ENCODE results near the gene NIP7.

The NIP7 gene

GRCh38 chr16:69319381-69319780 is 20.2 kb upstream of the NIP7 start:
- Histone ChIP-seq H3K4me1 (ENCODE audit: insufficient read depth, low read length) (no peaks in the 10 kb centered on the region), H3K9me3 (ENCODE audit: insufficient read depth, low read depth, low read length) (no peaks in the 10 kb centered on the region), H3K27me3 (ENCODE audit: insufficient read depth, low read length) (no peaks in the 10 kb centered on the region), H3K27ac (ENCODE audit: low read depth, low read length) (no peak overlapping the region), H3K4me3 (ENCODE audit: low read length) (no peak overlapping the region), H3K36me3 (ENCODE audit: insufficient read depth, low read length) (peaks cover 87% of the 10 kb centered on the region), H3K9ac (ENCODE audit: low read depth, low read length) (no peak overlapping the region)
- 91% methylated on average over 9 of the region's 9 CpGs for WGBS

- no peaks in the 10 kb centered on the region for H3K27me3 ChIP-seq (ENCODE audit: insufficient read depth, low read length)
- 95% methylated on average over 30 of the region's 30 CpGs for WGBS
- no peak overlapping the region for H3K4me3 ChIP-seq (ENCODE audit: low read length)
- no peak overlapping the region for H3K9ac ChIP-seq (ENCODE audit: low read depth, low read length)
- no peaks in the 10 kb centered on the region for H3K4me1 ChIP-seq (ENCODE audit: insufficient read depth, low read length)
- no peaks in the 10 kb centered on the region for H3K9me3 ChIP-seq (ENCODE audit: insufficient read depth, low read depth, low read length)
- no peak overlapping the region for H3K27ac ChIP-seq (ENCODE audit: low read depth, low read length)
- peaks cover 91% of the 10 kb centered on the region for H3K36me3 ChIP-seq (ENCODE audit: insufficient read depth, low read length)
These were observed 19.5 kb upstream of the NIP7 start for GRCh38 chr16:69319826-69320739.

DNA sequence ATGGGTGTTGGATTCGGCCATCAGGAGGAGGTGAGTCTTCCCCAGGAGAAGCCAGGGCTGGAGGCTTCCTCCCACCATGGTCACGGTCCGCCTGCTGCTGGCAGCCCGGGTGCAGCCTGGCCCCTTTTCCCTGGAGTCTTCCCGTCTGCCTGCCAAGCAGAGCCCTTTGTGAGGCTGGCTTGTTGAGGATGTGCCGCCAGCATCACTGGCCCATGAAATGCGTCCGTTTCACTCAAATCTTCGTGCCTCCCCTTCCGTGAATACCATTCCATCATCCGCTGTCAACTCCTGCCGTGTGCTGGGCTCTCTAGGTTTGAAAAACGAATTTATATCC is 18.9 kb upstream of the NIP7 start:
- no peaks in the 10 kb centered on the region for H3K27me3 ChIP-seq (ENCODE audit: insufficient read depth, low read length)
- peaks cover 90% of the 10 kb centered on the region for H3K36me3 ChIP-seq (ENCODE audit: insufficient read depth, low read length)
- H3K27ac ChIP-seq (ENCODE audit: low read depth, low read length), result no peak overlapping the region
- no peak overlapping the region for H3K4me3 ChIP-seq (ENCODE audit: low read length)
- no peaks in the 10 kb centered on the region for H3K4me1 ChIP-seq (ENCODE audit: insufficient read depth, low read length)
- WGBS, result 91% methylated on average over 13 of the region's 13 CpGs
- H3K9ac ChIP-seq (ENCODE audit: low read depth, low read length), result no peak overlapping the region
- H3K9me3 ChIP-seq (ENCODE audit: insufficient read depth, low read depth, low read length), result no peaks in the 10 kb centered on the region

DNA sequence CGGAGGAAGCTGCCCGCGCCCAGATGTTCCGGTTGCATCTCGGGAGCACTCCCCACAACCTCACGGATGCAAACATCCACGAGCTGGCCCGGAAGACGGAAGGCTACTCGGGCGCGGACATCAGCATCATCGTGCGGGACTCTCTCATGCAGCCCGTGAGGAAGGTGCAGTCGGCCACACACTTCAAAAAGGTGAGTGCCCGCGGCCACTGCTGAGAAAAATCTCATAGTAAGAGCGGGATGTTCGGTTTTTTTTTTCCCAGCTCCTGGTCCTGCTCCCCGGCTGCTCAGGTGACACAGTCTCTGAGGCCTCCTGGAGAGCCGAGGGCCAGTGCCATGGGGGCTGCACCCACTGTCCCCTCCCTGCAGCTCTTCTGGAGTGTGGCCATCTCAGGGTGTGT is 18.5 kb upstream of the NIP7 start:
- H3K27me3 ChIP-seq (ENCODE audit: insufficient read depth, low read length), result no peaks in the 10 kb centered on the region
- H3K36me3 ChIP-seq (ENCODE audit: insufficient read depth, low read length), result peaks cover 90% of the 10 kb centered on the region
- 96% methylated on average over 22 of the region's 22 CpGs for WGBS
- H3K4me1 ChIP-seq (ENCODE audit: insufficient read depth, low read length), result no peaks in the 10 kb centered on the region
- no peak overlapping the region for H3K27ac ChIP-seq (ENCODE audit: low read depth, low read length)
- no peaks in the 10 kb centered on the region for H3K9me3 ChIP-seq (ENCODE audit: insufficient read depth, low read depth, low read length)
- H3K9ac ChIP-seq (ENCODE audit: low read depth, low read length), result no peak overlapping the region
- no peak overlapping the region for H3K4me3 ChIP-seq (ENCODE audit: low read length)

DNA sequence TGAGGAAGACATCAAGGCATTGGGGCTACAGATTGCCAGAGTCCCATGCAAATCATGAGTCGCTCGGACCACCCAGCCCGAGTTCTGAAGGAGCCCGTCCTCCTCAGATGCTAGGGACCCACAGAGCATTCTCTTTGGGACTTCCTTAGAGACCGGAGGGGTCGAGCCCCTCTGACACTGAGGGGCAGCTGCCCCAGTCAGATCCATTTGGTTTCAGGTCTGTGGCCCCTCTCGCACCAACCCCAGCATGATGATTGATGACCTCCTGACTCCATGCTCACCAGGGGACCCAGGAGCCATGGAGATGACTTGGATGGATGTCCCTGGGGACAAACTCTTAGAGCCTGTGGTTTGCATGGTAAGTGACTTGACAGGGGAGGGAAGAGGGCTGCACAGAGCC is 17.2 kb upstream of the NIP7 start:
- H3K27ac ChIP-seq (ENCODE audit: low read depth, low read length), result no peak overlapping the region
- no peaks in the 10 kb centered on the region for H3K4me1 ChIP-seq (ENCODE audit: insufficient read depth, low read length)
- H3K9me3 ChIP-seq (ENCODE audit: insufficient read depth, low read depth, low read length), result no peaks in the 10 kb centered on the region
- H3K36me3 ChIP-seq (ENCODE audit: insufficient read depth, low read length), result peaks cover 91% of the 10 kb centered on the region
- no peak overlapping the region for H3K9ac ChIP-seq (ENCODE audit: low read depth, low read length)
- H3K27me3 ChIP-seq (ENCODE audit: insufficient read depth, low read length), result no peaks in the 10 kb centered on the region
- no peak overlapping the region for H3K4me3 ChIP-seq (ENCODE audit: low read length)
- WGBS, result 95% methylated on average over 7 of the region's 7 CpGs

DNA sequence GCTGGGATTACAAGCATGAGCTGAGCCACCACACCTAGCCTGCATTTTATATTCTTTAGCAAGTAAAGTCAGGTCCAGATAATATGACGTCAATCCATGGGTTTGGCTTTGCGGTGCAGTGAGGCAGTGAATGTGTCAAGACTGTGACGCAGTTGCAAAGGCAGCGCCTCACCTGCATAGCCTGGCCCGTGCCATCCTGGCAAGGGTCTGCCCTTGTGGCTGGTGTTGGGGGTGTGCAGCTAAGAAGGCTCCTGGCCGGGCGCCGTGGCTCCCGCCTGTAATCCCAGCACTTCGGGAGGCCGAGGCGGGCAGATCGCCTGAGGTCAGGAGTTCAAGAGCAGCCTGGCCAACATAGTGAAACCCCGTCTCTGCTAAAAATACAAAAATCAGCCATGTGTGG is 16.2 kb upstream of the NIP7 start:
- no peaks in the 10 kb centered on the region for H3K9me3 ChIP-seq (ENCODE audit: insufficient read depth, low read depth, low read length)
- peaks cover 96% of the 10 kb centered on the region for H3K36me3 ChIP-seq (ENCODE audit: insufficient read depth, low read length)
- H3K4me1 ChIP-seq (ENCODE audit: insufficient read depth, low read length), result peaks cover 3% of the 10 kb centered on the region
- WGBS, result 93% methylated on average over 14 of the region's 14 CpGs
- no peak overlapping the region for H3K9ac ChIP-seq (ENCODE audit: low read depth, low read length)
- H3K27me3 ChIP-seq (ENCODE audit: insufficient read depth, low read length), result no peaks in the 10 kb centered on the region
- no peak overlapping the region for H3K4me3 ChIP-seq (ENCODE audit: low read length)
- no peak overlapping the region for H3K27ac ChIP-seq (ENCODE audit: low read depth, low read length)

- Histone ChIP-seq H3K4me1 (ENCODE audit: insufficient read depth, low read length) (peaks cover 10% of the 10 kb centered on the region), H3K4me3 (ENCODE audit: low read length) (no peak overlapping the region), H3K9me3 (ENCODE audit: insufficient read depth, low read depth, low read length) (no peaks in the 10 kb centered on the region), H3K9ac (ENCODE audit: low read depth, low read length) (no peak overlapping the region), H3K36me3 (ENCODE audit: insufficient read depth, low read length) (peaks cover 96% of the 10 kb centered on the region), H3K27me3 (ENCODE audit: insufficient read depth, low read length) (no peaks in the 10 kb centered on the region), H3K27ac (ENCODE audit: low read depth, low read length) (no peak overlapping the region)
- 98% methylated on average over 8 of the region's 8 CpGs for WGBS
These were observed 15.5 kb upstream of the NIP7 start for GRCh38 chr16:69324013-69324531.

DNA sequence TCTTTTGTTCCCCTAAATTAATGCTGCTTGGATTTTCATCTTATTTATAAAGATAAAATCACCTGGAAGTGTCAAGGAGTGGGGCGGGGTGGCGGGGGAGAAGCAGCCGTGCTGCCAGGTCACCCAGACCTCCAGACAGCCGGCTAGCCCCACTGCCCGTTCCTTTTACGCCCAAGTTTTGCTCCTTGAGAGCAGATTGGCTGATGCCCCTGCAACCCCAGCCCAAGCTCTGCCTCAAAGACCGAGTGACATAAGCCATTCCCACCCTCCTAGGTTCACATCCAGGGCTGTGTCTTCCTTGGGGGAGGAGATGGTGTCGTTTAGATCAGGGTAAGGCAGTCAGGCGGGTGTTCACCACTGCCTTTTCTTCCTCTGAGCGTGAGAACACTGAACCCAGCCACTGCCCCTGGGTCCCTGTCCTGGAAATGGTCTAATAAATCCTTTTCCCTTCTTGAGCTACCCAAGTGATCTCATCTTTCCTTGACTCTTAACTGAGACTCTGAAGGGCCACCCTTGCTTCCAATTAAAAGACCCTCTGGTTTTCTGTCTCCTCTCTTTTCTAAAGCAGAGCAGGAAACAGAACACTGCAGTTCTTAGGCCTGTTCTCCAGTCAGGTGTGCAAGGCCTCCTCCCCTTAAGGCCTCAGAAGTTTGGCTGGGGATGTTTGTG is 14.9 kb upstream of the NIP7 start:
- H3K27me3 ChIP-seq (ENCODE audit: insufficient read depth, low read length), result no peaks in the 10 kb centered on the region
- no peaks in the 10 kb centered on the region for H3K9me3 ChIP-seq (ENCODE audit: insufficient read depth, low read depth, low read length)
- H3K4me3 ChIP-seq (ENCODE audit: low read length), result no peak overlapping the region
- H3K9ac ChIP-seq (ENCODE audit: low read depth, low read length), result no peak overlapping the region
- WGBS, result 94% methylated on average over 10 of the region's 10 CpGs
- no peak overlapping the region for H3K27ac ChIP-seq (ENCODE audit: low read depth, low read length)
- H3K4me1 ChIP-seq (ENCODE audit: insufficient read depth, low read length), result peaks cover 13% of the 10 kb centered on the region
- H3K36me3 ChIP-seq (ENCODE audit: insufficient read depth, low read length), result peaks cover 93% of the 10 kb centered on the region

DNA sequence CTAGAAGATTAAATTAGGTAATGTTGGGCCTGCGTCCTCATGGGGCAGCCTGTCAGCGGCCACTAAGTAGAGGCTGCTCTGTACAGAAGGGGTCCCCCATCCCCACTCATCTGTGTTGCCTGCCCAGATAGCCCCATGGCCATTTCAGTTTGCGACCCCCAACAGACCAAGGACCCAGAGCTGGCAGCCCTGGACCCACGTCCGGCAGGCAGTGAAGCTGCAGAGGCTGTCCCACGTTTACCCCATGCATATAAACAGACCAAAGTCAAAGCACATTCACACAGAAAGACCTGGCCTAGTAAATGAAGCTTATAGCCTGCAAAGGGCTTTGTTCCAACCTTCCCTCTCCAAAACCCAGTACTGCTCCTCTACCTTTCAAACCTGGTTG is 13.8 kb upstream of the NIP7 start:
- Histone ChIP-seq H3K36me3 (ENCODE audit: insufficient read depth, low read length) (peaks cover 83% of the 10 kb centered on the region), H3K4me1 (ENCODE audit: insufficient read depth, low read length) (peaks cover 13% of the 10 kb centered on the region), H3K9ac (ENCODE audit: low read depth, low read length) (no peak overlapping the region), H3K9me3 (ENCODE audit: insufficient read depth, low read depth, low read length) (no peaks in the 10 kb centered on the region), H3K4me3 (ENCODE audit: low read length) (no peak overlapping the region), H3K27me3 (ENCODE audit: insufficient read depth, low read length) (no peaks in the 10 kb centered on the region), H3K27ac (ENCODE audit: low read depth, low read length) (no peak overlapping the region)
- WGBS, result 93% methylated on average over 6 of the region's 6 CpGs

- peaks cover 13% of the 10 kb centered on the region for H3K4me1 ChIP-seq (ENCODE audit: insufficient read depth, low read length)
- WGBS, result 94% methylated on average over 7 of the region's 7 CpGs
- H3K27ac ChIP-seq (ENCODE audit: low read depth, low read length), result no peak overlapping the region
- H3K9ac ChIP-seq (ENCODE audit: low read depth, low read length), result no peak overlapping the region
- no peaks in the 10 kb centered on the region for H3K9me3 ChIP-seq (ENCODE audit: insufficient read depth, low read depth, low read length)
- no peaks in the 10 kb centered on the region for H3K27me3 ChIP-seq (ENCODE audit: insufficient read depth, low read length)
- peak overlapping the region; percentile 9; the same call in 1 of the 2 replicates for H3K4me3 ChIP-seq (ENCODE audit: low read length)
- peaks cover 77% of the 10 kb centered on the region for H3K36me3 ChIP-seq (ENCODE audit: insufficient read depth, low read length)
These were observed 13.2 kb upstream of the NIP7 start for GRCh38 chr16:69326172-69326873.

All from HUES64 (cell line).